Amygdala (tissue), 56 donors: ENCODE measurements around the gene PCDH9.
A peak's percentile ranks its signal among the peaks of the same experiment; 100 is the strongest.

Experiments
- DNase-seq, 56 donors: peaks; one replicate each; lab custom pipeline; 2025; lab: John Stamatoyannopoulos, UW

PCDH9 gene

GRCh38 chr13:66560991-66561390 is 669.1 kb downstream of the PCDH9 start:
- no peak for DNase-seq

GRCh38 chr13:66560189-66560588 is 669.9 kb downstream of the PCDH9 start:
- no peak for DNase-seq

GRCh38 chr13:66559093-66559492 is 671.0 kb downstream of the PCDH9 start:
- no peak for DNase-seq

- peak in 7 of 56 donors; percentile 2 to 4 (median 3) for DNase-seq
These were observed 671.6 kb downstream of the PCDH9 start for GRCh38 chr13:66558506-66558905.

- no peak for DNase-seq
These were observed 672.8 kb downstream of the PCDH9 start for GRCh38 chr13:66557357-66557756.

- no peak for DNase-seq
These were observed 673.8 kb downstream of the PCDH9 start for GRCh38 chr13:66556306-66556705.

GRCh38 chr13:66553391-66553790 is 676.7 kb downstream of the PCDH9 start:
- DNase-seq, result no peak

GRCh38 chr13:66551128-66551527 is 679.0 kb downstream of the PCDH9 start:
- DNase-seq, result no peak

- no peak for DNase-seq
These were observed 682.5 kb downstream of the PCDH9 start for GRCh38 chr13:66547685-66548084.

GRCh38 chr13:66546534-66547379 is 683.4 kb downstream of the PCDH9 start:
- no peak for DNase-seq

GRCh38 chr13:66543780-66544179 is 686.4 kb downstream of the PCDH9 start:
- DNase-seq, result no peak

- no peak for DNase-seq
These were observed 692.7 kb downstream of the PCDH9 start for GRCh38 chr13:66537417-66537816.

- no peak for DNase-seq
These were observed 693.4 kb downstream of the PCDH9 start for GRCh38 chr13:66536746-66537145.

GRCh38 chr13:66534561-66534960 is 695.6 kb downstream of the PCDH9 start:
- no peak for DNase-seq

GRCh38 chr13:66532845-66533244 is 697.3 kb downstream of the PCDH9 start:
- DNase-seq, result no peak

- no peak for DNase-seq
These were observed 698.0 kb downstream of the PCDH9 start for GRCh38 chr13:66532146-66532545.

GRCh38 chr13:66530686-66531085 is 699.5 kb downstream of the PCDH9 start:
- DNase-seq, result no peak

GRCh38 chr13:66530158-66530557 is 700.0 kb downstream of the PCDH9 start:
- no peak for DNase-seq

- DNase-seq, result no peak
These were observed 701.1 kb downstream of the PCDH9 start for GRCh38 chr13:66528944-66529576.

- peak in 1 of 56 donors; percentile 0 for DNase-seq
These were observed 702.0 kb downstream of the PCDH9 start for GRCh38 chr13:66528180-66528579.

- DNase-seq, result no peak
These were observed 709.4 kb downstream of the PCDH9 start for GRCh38 chr13:66520511-66521355.
